Measurements from ENCODE around the gene DACH2.

Gene DACH2

GRCh38 chrX:86329174-86329573 is 180.9 kb downstream of the DACH2 start:
- no peak for DNase-seq

- no peak for DNase-seq
Observed at GRCh38 chrX:86348669-86349068, 200.4 kb downstream of the DACH2 start.

GRCh38 chrX:86349115-86349514 is 200.9 kb downstream of the DACH2 start:
- no peak for DNase-seq

GRCh38 chrX:86369847-86370630 is 221.8 kb downstream of the DACH2 start:
- DNase-seq, result no peak

- DNase-seq, result no peak
Observed at GRCh38 chrX:86370927-86371326, 222.7 kb downstream of the DACH2 start.

- no peak for DNase-seq
Observed at GRCh38 chrX:86379209-86379608, 231.0 kb downstream of the DACH2 start.

- DNase-seq, result no peak
Observed at GRCh38 chrX:86383681-86384540, 235.7 kb downstream of the DACH2 start.

- no peak for DNase-seq
Observed at GRCh38 chrX:86407371-86407770, 259.1 kb downstream of the DACH2 start.

- DNase-seq, result no peak
Observed at GRCh38 chrX:86421771-86422170, 273.5 kb downstream of the DACH2 start.

- DNase-seq, result no peak
Observed at GRCh38 chrX:86436116-86436515, 287.9 kb downstream of the DACH2 start.

GRCh38 chrX:86455495-86455894 is 307.2 kb downstream of the DACH2 start:
- no peak for DNase-seq

- DNase-seq, result no peak
Observed at GRCh38 chrX:86460760-86461159, 312.5 kb downstream of the DACH2 start.

GRCh38 chrX:86504297-86504696 is 356.0 kb downstream of the DACH2 start:
- no peak for DNase-seq

- no peak for DNase-seq
Observed at GRCh38 chrX:86507331-86507730, 359.1 kb downstream of the DACH2 start.

GRCh38 chrX:86579777-86580176 is 431.5 kb downstream of the DACH2 start:
- no peak for DNase-seq

- DNase-seq, result no peak
Observed at GRCh38 chrX:86604607-86605006, 456.4 kb downstream of the DACH2 start.

- no peak for DNase-seq
Observed at GRCh38 chrX:86696951-86697350, 548.7 kb downstream of the DACH2 start.

- DNase-seq, result no peak
Observed at GRCh38 chrX:86711531-86712180, 563.4 kb downstream of the DACH2 start.

- DNase-seq, result no peak
Observed at GRCh38 chrX:86714441-86714840, 566.2 kb downstream of the DACH2 start.

- DNase-seq, result no peak
Observed at GRCh38 chrX:86724277-86724676, 576.0 kb downstream of the DACH2 start.

GRCh38 chrX:86747091-86747490 is 598.8 kb downstream of the DACH2 start:
- no peak for DNase-seq

- no peak for DNase-seq
Observed at GRCh38 chrX:86805241-86805640, 657.0 kb downstream of the DACH2 start.

- DNase-seq, result no peak
Observed at GRCh38 chrX:86806786-86807185, 658.5 kb downstream of the DACH2 start.

GRCh38 chrX:86809651-86810050 is 661.4 kb downstream of the DACH2 start:
- no peak for DNase-seq

Measured in activated T-cell treated with anti-CD3 and anti-CD28 coated beads, Interleukin-2, amount 50 U/mL, for 1 hour (primary cell).